CD14-positive monocyte (primary cell): ENCODE results near the gene CPNE8. TPM values are rescaled to one million over a fixed set of nuclear protein-coding genes. Genes with fewer than 3 reads are reported as not detected.

Source experiments
- DNase-seq, 3 donors: peaks; one replicate each; pipeline ENCODE4 v3.0.0-alpha.2; 2011 to 2022
- H2AFZ ChIP-seq: 2 replicates; pipeline ENCODE4 v1.6.0; 2012; ENCODE audit warnings: mild to moderate bottlenecking, low read depth, low read length, inconsistent platforms; ENCODE audit not compliant: insufficient read depth, poor library complexity, severe bottlenecking
- H3K27ac ChIP-seq, 2 donors: 1 replicate in 1 of 2; 2 replicates in 1 of 2; pipeline ENCODE4 v1.5.1; 2012 to 2013; ENCODE audit warnings: low read length in 2 of 2, control low read depth in 1 of 2, inconsistent platforms in 1 of 2, low read depth in 1 of 2, mild to moderate bottlenecking in 1 of 2
- H3K27me3 ChIP-seq, 2 donors: one replicate each; pipeline versions ENCODE4 v1.6.0 to v1.6.1; 2011 to 2013; ENCODE audit warnings: low read length in 2 of 2; ENCODE audit not compliant: control insufficient read depth in 2 of 2, insufficient read depth in 2 of 2
- H3K36me3 ChIP-seq, 2 donors: replicated peaks in 1 of 2; 1 replicate in 1 of 2; 2 replicates in 1 of 2; pipeline versions ENCODE4 v1.5.1 to v1.6.1; 2012 to 2013; ENCODE audit warnings: low read length in 2 of 2, control low read depth in 1 of 2, inconsistent platforms in 1 of 2, mild to moderate bottlenecking in 1 of 2; ENCODE audit not compliant: insufficient read depth in 2 of 2, control insufficient read depth in 1 of 2
- H3K4me1 ChIP-seq, 2 donors: 1 replicate in 1 of 2; 2 replicates in 1 of 2; pipeline versions ENCODE4 v1.5.1 to v1.6.1; 2012 to 2013; ENCODE audit warnings: low read length in 2 of 2, control low read depth in 1 of 2, inconsistent platforms in 1 of 2, mild to moderate bottlenecking in 1 of 2, moderate library complexity in 1 of 2; ENCODE audit not compliant: insufficient read depth in 2 of 2, control insufficient read depth in 1 of 2
- H3K4me2 ChIP-seq: replicated peaks from 2 replicates; pipeline ENCODE3; 2012; ENCODE audit warnings: low read length, moderate library complexity, mild to moderate bottlenecking; ENCODE audit not compliant: poor library complexity, severe bottlenecking; ENCODE audit errors: extremely low read depth
- H3K4me3 ChIP-seq, 3 experiments: fragments of 200-600 bp in 1 of 3; sonication (generic) in 1 of 3; replicated peaks in 1 of 3; 1 replicate in 2 of 3; 2 replicates in 1 of 3; pipeline ENCODE4 v1.5.1; 2011 to 2013; ENCODE audit warnings: low read length in 3 of 3, mild to moderate bottlenecking in 3 of 3, control low read depth in 2 of 3, low read depth in 2 of 3, inconsistent platforms in 1 of 3, moderate library complexity in 1 of 3
- H3K79me2 ChIP-seq: 2 replicates; pipeline ENCODE4 v1.6.0; 2012; ENCODE audit warnings: mild to moderate bottlenecking, control low read depth, inconsistent platforms, low read length, moderate library complexity; ENCODE audit not compliant: insufficient read depth
- H3K9ac ChIP-seq: 2 replicates; pipeline ENCODE4 v1.6.0; 2017; ENCODE audit warnings: low read length, mild to moderate bottlenecking; ENCODE audit not compliant: insufficient read depth, poor library complexity, severe bottlenecking
- H3K9me3 ChIP-seq, 2 donors: replicated peaks in 1 of 2; 1 replicate in 1 of 2; 2 replicates in 1 of 2; pipeline versions ENCODE4 v1.5.1 to v1.6.1; 2012 to 2013; ENCODE audit warnings: low read length in 2 of 2, control low read depth in 1 of 2; ENCODE audit not compliant: control insufficient read depth in 1 of 2, insufficient read depth in 1 of 2
- H4K20me1 ChIP-seq: 2 replicates; pipeline ENCODE4 v1.6.0; 2012; ENCODE audit warnings: mild to moderate bottlenecking, low read length, control low read depth, moderate library complexity; ENCODE audit not compliant: insufficient read depth
- H3K27ac Mint-ChIP-seq, 7 donors: one replicate each; pipeline ENCODE4 v1.8.0; 2020; ENCODE audit warnings: mild to moderate bottlenecking in 7 of 7, mixed read lengths in 7 of 7, moderate library complexity in 6 of 7, inconsistent platforms in 2 of 7
- H3K27me3 Mint-ChIP-seq, 3 donors: one replicate each; pipeline ENCODE4 v1.8.0; 2021 to 2022; ENCODE audit warnings: low read depth in 3 of 3, mild to moderate bottlenecking in 3 of 3, mixed read lengths in 3 of 3, moderate library complexity in 3 of 3, inconsistent platforms in 1 of 3
- H3K36me3 Mint-ChIP-seq, 2 donors: one replicate each; pipeline ENCODE4 v1.8.0; 2020; ENCODE audit warnings: mixed read lengths in 2 of 2, inconsistent platforms in 1 of 2, mild to moderate bottlenecking in 1 of 2
- H3K4me1 Mint-ChIP-seq: one replicate; pipeline ENCODE4 v1.8.0; 2020; ENCODE audit warnings: mild to moderate bottlenecking, mixed read lengths
- H3K4me3 Mint-ChIP-seq, 2 donors: one replicate each; pipeline ENCODE4 v1.8.0; 2020; ENCODE audit warnings: mild to moderate bottlenecking in 2 of 2, mixed read lengths in 2 of 2, moderate library complexity in 1 of 2
- H3K9me3 Mint-ChIP-seq, 7 donors: one replicate each; pipeline ENCODE4 v1.8.0; 2020 to 2022; ENCODE audit warnings: mixed read lengths in 7 of 7, mild to moderate bottlenecking in 6 of 7, moderate library complexity in 6 of 7, inconsistent platforms in 2 of 7
- CTCF ChIP-seq: fragments of 200-600 bp; IDR thresholded peaks from one replicate; pipeline ENCODE4 v1.8.0; 2022; ENCODE audit warnings: antibody characterized with exemption, mild to moderate bottlenecking
- WGBS: methylation state at CpG from one replicate; pipeline ENCODE4 v1.1.5; 2013; ENCODE audit warnings: missing lambda C conversion rate; ENCODE audit not compliant: insufficient coverage; 5-methylcytosine and 5-hydroxymethylcytosine counted together
- intact Hi-C, 2 donors: fragments of 100-400 bp; cut with micrococcal nuclease; formaldehyde crosslinking; loops; one replicate each; pipeline versions ENCODE4 v1.15.0 to v1.15.1; 2023
- polyA plus RNA-seq, 3 donors: library from polyadenylated mRNA; depleted of rRNA in 1 of 3; unstranded in 2 of 3; stranded (reverse) in 1 of 3; fragments of 300-500 nt in 2 of 3; fragments of >200 nt in 1 of 3; fragmentation: Illumina TruSeq in 2 of 3; gene quantifications; 1 replicate in 2 of 3; 2 replicates in 1 of 3; pipeline ENCODE4 v1.2.3, GENCODE V29; 2012 to 2021

CPNE8 gene
- polyA plus RNA-seq, 3 donors, result 15.2 to 22.5 (median 19.0) TPM

GRCh38 chr12:38761636-38762342 lies 143.6 kb downstream of the CPNE8 start:
- no peak for TF ChIP-seq CTCF
- no peak overlapping the region for H3K4me3 ChIP-seq
- no peaks in the 10 kb centered on the region for H3K9me3 ChIP-seq
- no peaks in the 10 kb centered on the region for H3K4me1 ChIP-seq
- H3K36me3 ChIP-seq, result peaks cover 34 to 61% of the 10 kb centered on the region in 2 donors
- intact Hi-C loops, result no loop called here
- peaks cover 44 to 62% of the 10 kb centered on the region in 2 donors for H3K36me3 Mint-ChIP-seq
- H2AFZ ChIP-seq, result no peak overlapping the region
- no CpG with 5 or more reads among the region's 3 CpGs for WGBS
- no peaks in the 10 kb centered on the region for H3K27me3 Mint-ChIP-seq
- H3K27ac ChIP-seq, result no peak overlapping the region
- H3K27me3 ChIP-seq, result no peaks in the 10 kb centered on the region
- H3K4me3 Mint-ChIP-seq, result no peak overlapping the region
- peaks cover 0 to 2% (median 0%) of the 10 kb centered on the region in 7 donors for H3K9me3 Mint-ChIP-seq
- H4K20me1 ChIP-seq, result no peaks in the 10 kb centered on the region
- no peak overlapping the region for H3K9ac ChIP-seq
- no peaks in the 10 kb centered on the region for H3K79me2 ChIP-seq
- no peaks in the 10 kb centered on the region for H3K4me1 Mint-ChIP-seq
- DNase-seq, result no peak
- no peak overlapping the region for H3K4me2 ChIP-seq
- H3K27ac Mint-ChIP-seq, result no peak overlapping the region

- Histone ChIP-seq H3K9me3 (no peaks in the 10 kb centered on the region), H3K27me3 (no peaks in the 10 kb centered on the region), H3K36me3 (peaks cover 31 to 68% of the 10 kb centered on the region in 2 donors), H3K4me3 (no peak overlapping the region), H3K9ac (no peak overlapping the region), H4K20me1 (no peaks in the 10 kb centered on the region), H3K27ac (no peak overlapping the region), H3K4me1 (no peaks in the 10 kb centered on the region), H3K79me2 (no peaks in the 10 kb centered on the region), H2AFZ (no peak overlapping the region), H3K4me2 (no peak overlapping the region)
- peaks cover 41 to 64% of the 10 kb centered on the region in 2 donors for H3K36me3 Mint-ChIP-seq
- H3K4me1 Mint-ChIP-seq, result no peaks in the 10 kb centered on the region
- no peak overlapping the region for H3K27ac Mint-ChIP-seq
- WGBS, result 100% methylated on average over 1 of the region's 1 CpG
- intact Hi-C loops, result no loop called here
- no peak for DNase-seq
- no peaks in the 10 kb centered on the region for H3K27me3 Mint-ChIP-seq
- H3K9me3 Mint-ChIP-seq, result peaks cover 0 to 2% (median 0%) of the 10 kb centered on the region in 7 donors
- no peak overlapping the region for H3K4me3 Mint-ChIP-seq
- TF ChIP-seq CTCF, result no peak
Measured at GRCh38 chr12:38761111-38761510, 144.3 kb downstream of the CPNE8 start.
